MCF 10A (cell line): ENCODE measurements around the gene HOXB8. TPM values are rescaled to one million over a fixed set of nuclear protein-coding genes. Genes with fewer than 3 reads are reported as not detected.

Source experiments
- BruUV-seq: library from RNA; stranded (reverse); fragments of 400-500 nt; replicated peaks from 2 replicates; lab custom pipeline; 2021; lab: Mats Ljungman, UMichigan
- CTCF ChIA-PET: fragments of 300-600 bp; sonication (Branson Sonifier 250); formaldehyde crosslinking; extraction: SDS; loops from one replicate; lab custom pipeline; 2021; ENCODE audit warnings: antibody characterized with exemption, inconsistent platforms; lab: Yijun Ruan, JAX
- POLR2A ChIA-PET: fragments of 300-600, 350-650 bp; sonication (Branson Sonifier 250); formaldehyde crosslinking; extraction: SDS; loops from one replicate; lab custom pipeline; 2020; ENCODE audit warnings: antibody characterized with exemption, inconsistent platforms; lab: Yijun Ruan, JAX
- DNase-seq: peaks from one replicate; pipeline ENCODE4 v3.0.0-alpha.2; 2018; ENCODE audit not compliant: unreplicated experiment
- H3K27ac Mint-ChIP-seq: one replicate; pipeline ENCODE4 v1.8.0; 2022; ENCODE audit warnings: mild to moderate bottlenecking, low read depth, mixed read lengths; ENCODE audit not compliant: unreplicated experiment
- H3K27me3 Mint-ChIP-seq: one replicate; pipeline ENCODE4 v1.8.0; 2022; ENCODE audit warnings: mixed read lengths; ENCODE audit not compliant: insufficient read depth, unreplicated experiment
- H3K36me3 Mint-ChIP-seq: one replicate; pipeline ENCODE4 v1.8.0; 2022; ENCODE audit warnings: mild to moderate bottlenecking, moderate library complexity, mixed read lengths; ENCODE audit not compliant: insufficient read depth, unreplicated experiment
- H3K4me1 Mint-ChIP-seq: one replicate; pipeline ENCODE4 v1.8.0; 2022; ENCODE audit warnings: mixed read lengths; ENCODE audit not compliant: insufficient read depth, unreplicated experiment
- H3K4me3 Mint-ChIP-seq: one replicate; pipeline ENCODE4 v1.8.0; 2022; ENCODE audit warnings: mild to moderate bottlenecking, moderate library complexity, mixed read lengths; ENCODE audit not compliant: unreplicated experiment
- H3K9me3 Mint-ChIP-seq: one replicate; pipeline ENCODE4 v1.8.0; 2022; ENCODE audit warnings: mixed read lengths; ENCODE audit not compliant: unreplicated experiment
- CTCF ChIP-seq: fragments of 200-600 bp; IDR thresholded peaks from one replicate; pipeline ENCODE4 v1.8.0; 2022; ENCODE audit warnings: antibody characterized with exemption, mild to moderate bottlenecking; ENCODE audit not compliant: unreplicated experiment
- intact Hi-C: fragments of 100-400 bp; cut with micrococcal nuclease; formaldehyde crosslinking; loops from 2 replicates; pipeline ENCODE4 v1.14.1; 2022
- total RNA-seq: library from RNA; stranded (reverse); gene quantifications from 2 replicates; pipeline ENCODE4 v1.2.3, GENCODE V29; 2022

Gene HOXB8
- total RNA-seq, 1 experiment from 2014 or later, result not detected

GRCh38 chr17:48605991-48606891, 8.9 kb downstream of the HOXB8 start:
- Mint-ChIP-seq H3K4me3 (no peak overlapping the region), H3K4me1 (peaks cover 5% of the 10 kb centered on the region), H3K27ac (no peak overlapping the region), H3K27me3 (peaks cover 88% of the 10 kb centered on the region), H3K9me3 (no peaks in the 10 kb centered on the region), H3K36me3 (no peaks in the 10 kb centered on the region)
- intact Hi-C loops, result no loop called here
- BruUV-seq, result no TSS peak
- TF ChIP-seq CTCF, result no peak
- ChIA-PET CTCF (interaction anchor here (0.6 to 1.6 kb wide), 4 partner anchors 8 to 302 kb away, joined by 3 to 4 read pairs (median 3); no protein-coding TSS in a partner anchor), POLR2A (interaction anchor here (0.6 kb wide), 1 partner anchor 140 kb away, joined by 5 read pairs; no protein-coding TSS in a partner anchor)
- DNase-seq, result no peak

GRCh38 chr17:48605409-48605919, 9.6 kb downstream of the HOXB8 start:
- no peak for TF ChIP-seq CTCF
- Mint-ChIP-seq H3K27me3 (peaks cover 88% of the 10 kb centered on the region), H3K4me3 (no peak overlapping the region), H3K4me1 (peaks cover 5% of the 10 kb centered on the region), H3K27ac (no peak overlapping the region), H3K36me3 (no peaks in the 10 kb centered on the region), H3K9me3 (no peaks in the 10 kb centered on the region)
- no TSS peak for BruUV-seq
- intact Hi-C loops, result no loop called here
- no peak for DNase-seq
- ChIA-PET CTCF (interaction anchor here (1.6 kb wide), 1 partner anchor 9 kb away, joined by 4 read pairs; no protein-coding TSS in a partner anchor), POLR2A (no interaction called here)

GRCh38 chr17:48604770-48605329, 10.2 kb downstream of the HOXB8 start, which contains the start of gene HOXB6:
Gene HOXB6, minus strand, starts transcription at chr17:48604986. Its CDS starts 6,836 bp downstream, at chr17:48598150.
- Mint-ChIP-seq H3K4me3 (no peak within 1 kb of the TSS), H3K36me3 (no peaks in the 10 kb centered on the region), H3K27me3 (peaks cover 91% of the 10 kb centered on the region), H3K4me1 (peaks cover 5% of the 10 kb centered on the region), H3K27ac (no peak within 1 kb of the TSS), H3K9me3 (no peaks in the 10 kb centered on the region)
- intact Hi-C loops, result no loop called here
- TF ChIP-seq CTCF, result no peak
- POLR2A ChIA-PET, result no interaction called here
- no peak for DNase-seq
- BruUV-seq, result no TSS peak
- CTCF ChIA-PET, result interaction anchor here (0.7 to 1.6 kb wide), 2 partner anchors 10 kb away, joined by 4 read pairs; no protein-coding TSS in a partner anchor
